GM23248 (cell line): ENCODE measurements around the gene CACNG5.

Source experiments
- EZH2 ChIP-seq: fragments of 200-600 bp; sonication (generic); IDR thresholded peaks from 2 replicates; pipeline ENCODE4 v1.6.1; 2018; ENCODE audit warnings: antibody characterized with exemption, mild to moderate bottlenecking; ENCODE audit not compliant: insufficient read depth, poor library complexity, severe bottlenecking
- EZH2phosphoT487 ChIP-seq: fragments of 200-600 bp; sonication (generic); IDR thresholded peaks from 2 replicates; pipeline ENCODE4 v1.6.1; 2018; ENCODE audit warnings: antibody characterized with exemption, moderate library complexity, mild to moderate bottlenecking, low read depth; ENCODE audit not compliant: insufficient read depth

- TF ChIP-seq EZH2: no peak
- no peak for TF ChIP-seq EZH2phosphoT487
Measured at GRCh38 chr17:66934040-66934439, 99.1 kb downstream of the CACNG5 start.
